ENCODE results near the gene ZNF586. TPM values are rescaled to one million over a fixed set of nuclear protein-coding genes. Genes with fewer than 3 reads are reported as not detected.

Gene ZNF586
- total and polyA plus RNA-seq, 10 of the 15 experiments (the other 5 are each of a cell fraction or from before 2014, with no cell fraction given) = 3.9 to 24.2 (median 15.0) TPM

GRCh38 chr19:57769345-57770131, at the start of gene ZNF586 (continued):
- TF ChIP-seq E2F8 (IDR thresholded peaks at IDR 0.05; ENCODE audit: low read depth, partially characterized antibody) (no peak), GABPA (IDR thresholded peaks at IDR 0.05; ENCODE audit: low read depth) (peak; percentile 90), ZNF687 (IDR thresholded peaks at IDR 0.05) (peak; percentile 51; the same call in 1 of the 2 replicates), CEBPB (IDR thresholded peaks at IDR 0.05; ENCODE audit: borderline replicate concordance in 1 of 2, low read depth in 2 of 2, low read length in 2 of 2) (no peak)
